Trophoblast cell (in vitro differentiated cells and primary cell): ENCODE measurements around the gene CACNA1C.

Experiments used
- DNase-seq, 2 donors: peaks; one replicate each; pipeline ENCODE4 v3.0.0-alpha.2; 2016
- H2AFZ ChIP-seq: 2 replicates; pipeline ENCODE4 v1.6.1; 2013; ENCODE audit warnings: low read length, moderate library complexity, mild to moderate bottlenecking; ENCODE audit not compliant: insufficient read depth, poor library complexity
- H2AK5ac ChIP-seq: 2 replicates; pipeline ENCODE4 v1.6.1; 2013; ENCODE audit warnings: mild to moderate bottlenecking, low read length
- H2BK120ac ChIP-seq: 2 replicates; pipeline ENCODE4 v1.6.1; 2013; ENCODE audit warnings: low read length, mild to moderate bottlenecking, moderate library complexity; ENCODE audit not compliant: insufficient read depth, poor library complexity
- H2BK12ac ChIP-seq: 2 replicates; pipeline ENCODE4 v1.6.1; 2013; ENCODE audit warnings: mild to moderate bottlenecking, low read length, moderate library complexity
- H2BK5ac ChIP-seq: 2 replicates; pipeline ENCODE4 v1.6.1; 2013; ENCODE audit warnings: low read length, low read depth, moderate library complexity, mild to moderate bottlenecking; ENCODE audit not compliant: poor library complexity
- H3K14ac ChIP-seq: 2 replicates; pipeline ENCODE4 v1.6.1; 2013; ENCODE audit warnings: mild to moderate bottlenecking, low read length
- H3K18ac ChIP-seq: 2 replicates; pipeline ENCODE4 v1.6.1; 2013; ENCODE audit warnings: mild to moderate bottlenecking, low read length
- H3K23ac ChIP-seq: 2 replicates; pipeline ENCODE4 v1.6.1; 2013; ENCODE audit warnings: low read length
- H3K27ac ChIP-seq: 2 replicates; pipeline ENCODE4 v1.5.1; 2013; ENCODE audit warnings: low read depth, mild to moderate bottlenecking, inconsistent platforms, low read length, moderate library complexity
- H3K27me3 ChIP-seq: 2 replicates; pipeline ENCODE4 v1.6.1; 2013; ENCODE audit warnings: inconsistent platforms, mild to moderate bottlenecking, low read length, moderate library complexity; ENCODE audit not compliant: insufficient read depth
- H3K36me3 ChIP-seq, 2 experiments: 1 replicate in 1 of 2; 2 replicates in 1 of 2; pipeline ENCODE4 v1.6.1; 2013; ENCODE audit warnings: low read length in 2 of 2, mild to moderate bottlenecking in 2 of 2, moderate library complexity in 1 of 2; ENCODE audit not compliant: insufficient read depth in 2 of 2, control insufficient read depth in 1 of 2
- H3K4ac ChIP-seq: 2 replicates; pipeline ENCODE4 v1.6.1; 2013; ENCODE audit warnings: low read depth, mild to moderate bottlenecking, low read length, moderate library complexity
- H3K4me1 ChIP-seq, 2 experiments: 1 replicate in 1 of 2; 2 replicates in 1 of 2; pipeline ENCODE4 v1.6.1; 2013; ENCODE audit warnings: low read length in 2 of 2, mild to moderate bottlenecking in 2 of 2, moderate library complexity in 1 of 2; ENCODE audit not compliant: insufficient read depth in 2 of 2, control insufficient read depth in 1 of 2
- H3K4me2 ChIP-seq: 2 replicates; pipeline ENCODE4 v1.6.1; 2013; ENCODE audit warnings: inconsistent platforms, mild to moderate bottlenecking, low read length, moderate library complexity
- H3K4me3 ChIP-seq: 2 replicates; pipeline ENCODE4 v1.5.1; 2013; ENCODE audit warnings: mild to moderate bottlenecking, low read depth, low read length, inconsistent platforms
- H3K79me1 ChIP-seq: one replicate; pipeline ENCODE4 v1.6.1; 2013; ENCODE audit warnings: low read length
- H3K79me2 ChIP-seq: 2 replicates; pipeline ENCODE4 v1.6.1; 2013; ENCODE audit warnings: low read length, mild to moderate bottlenecking; ENCODE audit not compliant: control insufficient read depth, insufficient read depth, poor library complexity
- H3K9ac ChIP-seq: 2 replicates; pipeline ENCODE4 v1.6.1; 2013; ENCODE audit warnings: mild to moderate bottlenecking, low read length
- H3K9me3 ChIP-seq: 2 replicates; pipeline ENCODE4 v1.6.1; 2013; ENCODE audit warnings: low read depth, mild to moderate bottlenecking, control low read depth, inconsistent platforms, low read length; ENCODE audit not compliant: insufficient read depth
- H4K12ac ChIP-seq: 2 replicates; pipeline ENCODE4 v1.6.1; 2013; ENCODE audit warnings: low read depth, mild to moderate bottlenecking, low read length, moderate library complexity
- H4K8ac ChIP-seq: 2 replicates; pipeline ENCODE4 v1.6.1; 2013; ENCODE audit warnings: low read depth, mild to moderate bottlenecking, low read length, moderate library complexity
- H4K91ac ChIP-seq: one replicate; pipeline ENCODE4 v1.6.1; 2013; ENCODE audit warnings: low read depth, mild to moderate bottlenecking, low read length, moderate library complexity
- WGBS: extraction: QIAGEN DNeasy Blood & Tissue Kit; methylation state at CpG from one replicate; pipeline ENCODE4 v1.1.7; 2013; ENCODE audit warnings: missing lambda C conversion rate; ENCODE audit not compliant: insufficient read length, insufficient coverage; ENCODE audit errors: extremely low coverage; 5-methylcytosine and 5-hydroxymethylcytosine counted together

Gene CACNA1C

GRCh38 chr12:2169940-2170339 is 117.2 kb downstream of the CACNA1C start:
- H3K14ac ChIP-seq = no peak overlapping the region
- H2AK5ac ChIP-seq = no peak overlapping the region
- no peak overlapping the region for H2BK5ac ChIP-seq
- no peaks in the 10 kb centered on the region for H3K36me3 ChIP-seq
- H3K27me3 ChIP-seq = no peaks in the 10 kb centered on the region
- no peak overlapping the region for H3K4me3 ChIP-seq
- H3K23ac ChIP-seq = no peak overlapping the region
- H3K79me2 ChIP-seq = no peaks in the 10 kb centered on the region
- H2BK12ac ChIP-seq = no peak overlapping the region
- no peak overlapping the region for H3K18ac ChIP-seq
- H4K8ac ChIP-seq = no peak overlapping the region
- peak; percentile 22 to 86 for DNase-seq
- no peak overlapping the region for H2AFZ ChIP-seq
- no peaks in the 10 kb centered on the region for H3K4me1 ChIP-seq
- no peaks in the 10 kb centered on the region for H3K79me1 ChIP-seq
- no peak overlapping the region for H3K27ac ChIP-seq
- H3K4me2 ChIP-seq = no peak overlapping the region
- no CpG with 5 or more reads among the region's 2 CpGs for WGBS
- H3K9ac ChIP-seq = no peak overlapping the region
- no peaks in the 10 kb centered on the region for H3K9me3 ChIP-seq
- no peak overlapping the region for H3K4ac ChIP-seq
- H2BK120ac ChIP-seq = no peak overlapping the region
- H4K91ac ChIP-seq = no peak overlapping the region
- H4K12ac ChIP-seq = no peak overlapping the region

- H3K4me3 ChIP-seq = no peak overlapping the region
- H2BK5ac ChIP-seq = no peak overlapping the region
- H3K27me3 ChIP-seq = no peaks in the 10 kb centered on the region
- no peak overlapping the region for H2BK120ac ChIP-seq
- no peak overlapping the region for H4K8ac ChIP-seq
- DNase-seq = no peak
- no CpG with 5 or more reads among the region's 1 CpG for WGBS
- H4K12ac ChIP-seq = no peak overlapping the region
- H3K4me1 ChIP-seq = no peaks in the 10 kb centered on the region
- no peak overlapping the region for H3K14ac ChIP-seq
- H2AFZ ChIP-seq = no peak overlapping the region
- H3K79me1 ChIP-seq = no peaks in the 10 kb centered on the region
- H3K4ac ChIP-seq = no peak overlapping the region
- no peaks in the 10 kb centered on the region for H3K79me2 ChIP-seq
- H3K9ac ChIP-seq = no peak overlapping the region
- H4K91ac ChIP-seq = no peak overlapping the region
- H2BK12ac ChIP-seq = no peak overlapping the region
- no peak overlapping the region for H3K23ac ChIP-seq
- H3K18ac ChIP-seq = no peak overlapping the region
- no peak overlapping the region for H2AK5ac ChIP-seq
- no peaks in the 10 kb centered on the region for H3K9me3 ChIP-seq
- H3K27ac ChIP-seq = no peak overlapping the region
- H3K4me2 ChIP-seq = no peak overlapping the region
- H3K36me3 ChIP-seq = no peaks in the 10 kb centered on the region
Measured at GRCh38 chr12:2170376-2170775, 117.6 kb downstream of the CACNA1C start.

GRCh38 chr12:2171672-2172426 is 119.1 kb downstream of the CACNA1C start:
- Histone ChIP-seq H3K79me1 (no peaks in the 10 kb centered on the region), H3K4me3 (peak overlapping the region; percentile 7), H3K14ac (no peak overlapping the region), H2AFZ (no peak overlapping the region), H4K91ac (no peak overlapping the region), H3K27me3 (no peaks in the 10 kb centered on the region), H3K4ac (no peak overlapping the region), H3K27ac (no peak overlapping the region), H3K36me3 (no peaks in the 10 kb centered on the region), H3K79me2 (no peaks in the 10 kb centered on the region), H3K18ac (no peak overlapping the region), H2BK12ac (no peak overlapping the region), H4K12ac (no peak overlapping the region), H3K4me2 (no peak overlapping the region), H3K4me1 (no peaks in the 10 kb centered on the region), H2BK5ac (no peak overlapping the region), H2AK5ac (no peak overlapping the region), H3K9ac (no peak overlapping the region), H2BK120ac (no peak overlapping the region), H3K23ac (no peak overlapping the region), H3K9me3 (no peaks in the 10 kb centered on the region), H4K8ac (no peak overlapping the region)
- WGBS = no CpG with 5 or more reads among the region's 11 CpGs
- DNase-seq = peak in 1 of 2 donors; percentile 73

- Histone ChIP-seq H3K18ac (no peak overlapping the region), H4K91ac (no peak overlapping the region), H3K27ac (no peak overlapping the region), H3K79me1 (no peaks in the 10 kb centered on the region), H2BK12ac (no peak overlapping the region), H3K4me1 (no peaks in the 10 kb centered on the region), H3K23ac (no peak overlapping the region), H3K4ac (no peak overlapping the region), H2AFZ (no peak overlapping the region), H2AK5ac (no peak overlapping the region), H3K4me2 (no peak overlapping the region), H2BK120ac (no peak overlapping the region), H3K79me2 (no peaks in the 10 kb centered on the region), H3K14ac (no peak overlapping the region), H3K27me3 (no peaks in the 10 kb centered on the region), H4K8ac (no peak overlapping the region), H3K4me3 (no peak overlapping the region), H4K12ac (no peak overlapping the region), H3K9ac (no peak overlapping the region), H3K9me3 (no peaks in the 10 kb centered on the region), H3K36me3 (no peaks in the 10 kb centered on the region), H2BK5ac (no peak overlapping the region)
- no CpG with 5 or more reads among the region's 12 CpGs for WGBS
- DNase-seq = no peak
Measured at GRCh38 chr12:2172491-2173214, 119.9 kb downstream of the CACNA1C start.
